Right lobe of liver (tissue), 4 donors: ENCODE data around the gene EIF2D.

Experiments
- CTCF ChIP-seq, 4 donors: fragments of 200-600 bp in 3 of 4; fragments of 450-650 bp in 1 of 4; IDR thresholded peaks; one replicate each; pipeline versions ENCODE4 v1.5.1 to v1.8.0; 2016 to 2022; ENCODE audit warnings: antibody characterized with exemption in 4 of 4, mild to moderate bottlenecking in 2 of 4
- POLR2A ChIP-seq: fragments of 450-650 bp; IDR thresholded peaks from one replicate; pipeline ENCODE4 v1.6.1; 2017; ENCODE audit warnings: antibody characterized with exemption, mild to moderate bottlenecking
- donor health status: DM: no; HTN: no; CAD: no.
- donor health status: DM: no; HTN: no; CAD: no.
- donor health status: DM: no; HTN: yes; CAD: no.

DNA sequence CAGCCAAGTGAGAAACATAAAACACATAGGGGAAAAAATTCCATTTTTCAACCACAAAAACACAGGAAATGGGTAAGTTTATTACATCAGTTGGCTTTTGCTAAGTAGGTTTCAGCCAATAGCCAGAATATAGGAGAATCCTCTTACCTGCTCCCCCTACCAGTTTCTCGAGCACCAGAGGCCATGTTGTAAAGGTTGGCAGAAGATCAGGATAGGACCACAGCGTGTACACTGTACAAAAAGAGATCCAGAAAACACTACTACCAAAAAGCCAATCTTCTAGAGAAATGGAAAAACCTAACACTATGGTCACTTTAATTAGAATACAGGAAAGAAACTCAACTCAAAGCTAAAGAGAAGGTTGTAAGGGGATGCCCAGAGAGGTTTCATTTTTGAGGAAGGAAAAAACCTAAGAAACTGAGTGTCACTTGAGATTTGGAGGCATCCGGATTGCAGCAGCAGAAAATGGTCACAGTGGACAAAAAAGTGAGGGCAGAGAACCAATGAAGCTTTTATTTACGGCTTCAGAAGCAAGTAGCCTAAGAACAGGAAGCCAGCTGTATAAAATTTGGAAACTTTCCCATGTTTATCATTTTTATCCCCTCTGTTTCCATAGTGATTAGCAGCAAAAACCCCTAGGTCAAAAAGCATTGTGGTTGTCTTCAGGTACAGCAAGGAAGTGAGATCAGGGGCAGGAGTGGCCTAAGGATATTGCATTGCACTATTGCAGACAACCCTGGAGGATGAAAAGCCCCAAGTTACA lies 2.9 kb downstream of the EIF2D start:
- TF ChIP-seq CTCF (IDR thresholded peaks at IDR 0.05), result no peak
- TF ChIP-seq POLR2A, result no peak
